Karpas-422 (cell line): ENCODE data around the gene STXBP4. TPM values are rescaled to one million over a fixed set of nuclear protein-coding genes. Genes with fewer than 3 reads are reported as not detected.

Source experiments
- DNase-seq: peaks from one replicate; pipeline ENCODE4 v3.0.0-alpha.2; 2015
- H2AFZ ChIP-seq: fragments of 200-600 bp; sonication (generic); 2 replicates; pipeline ENCODE4 v1.6.1; 2014; ENCODE audit warnings: antibody characterized with exemption, low read length, mixed read lengths
- H3K27ac ChIP-seq: fragments of 200-600 bp; sonication (generic); 2 replicates; pipeline ENCODE4 v1.5.1; 2014; ENCODE audit warnings: mild to moderate bottlenecking, low read length, moderate library complexity
- H3K27me3 ChIP-seq: fragments of 200-600 bp; sonication (generic); 2 replicates; pipeline ENCODE4 v1.6.1; 2014; ENCODE audit warnings: low read length, mixed read lengths
- H3K36me3 ChIP-seq: fragments of 200-600 bp; sonication (generic); 2 replicates; pipeline ENCODE4 v1.6.1; 2014; ENCODE audit warnings: low read length, mixed read lengths; ENCODE audit not compliant: insufficient read depth
- H3K4me1 ChIP-seq: fragments of 200-600 bp; sonication (generic); 2 replicates; pipeline ENCODE4 v1.6.1; 2014; ENCODE audit warnings: mild to moderate bottlenecking, low read length, mixed read lengths
- H3K4me2 ChIP-seq: fragments of 200-600 bp; sonication (generic); 2 replicates; pipeline ENCODE4 v1.6.1; 2014; ENCODE audit warnings: low read length, low read depth, mild to moderate bottlenecking; ENCODE audit not compliant: poor library complexity, severe bottlenecking
- H3K4me3 ChIP-seq: fragments of 200-600 bp; sonication (generic); 2 replicates; pipeline ENCODE4 v1.5.1; 2014; ENCODE audit warnings: mild to moderate bottlenecking, antibody characterized with exemption, low read length, mixed read lengths
- H3K79me2 ChIP-seq: fragments of 200-600 bp; sonication (generic); 2 replicates; pipeline ENCODE4 v1.6.1; 2014; ENCODE audit warnings: mild to moderate bottlenecking, low read length, mixed read lengths
- H3K9ac ChIP-seq: fragments of 200-600 bp; sonication (generic); 2 replicates; pipeline ENCODE4 v1.6.0; 2014; ENCODE audit warnings: low read length
- H3K9me2 ChIP-seq: fragments of 200-600 bp; sonication (generic), shearing (Covaris generic); replicated peaks from 2 replicates; pipeline ENCODE4 v1.6.0; 2014; ENCODE audit warnings: mild to moderate bottlenecking, low read length, moderate library complexity; ENCODE audit not compliant: insufficient read depth
- H3K9me3 ChIP-seq: fragments of 300-700, 200-600 bp; sonication (generic); 2 replicates; pipeline ENCODE4 v1.6.1; 2014; ENCODE audit warnings: low read length, mixed read lengths
- H4K20me1 ChIP-seq: fragments of 200-600 bp; sonication (generic); 2 replicates; pipeline ENCODE4 v1.6.1; 2014; ENCODE audit warnings: mild to moderate bottlenecking, antibody characterized with exemption, low read length, low read depth; ENCODE audit not compliant: insufficient read depth
- total RNA-seq: library from RNA; depleted of rRNA; stranded (reverse); fragments of >200 nt; shearing (Covaris generic); gene quantifications from 2 replicates; pipeline ENCODE4 v1.2.3, GENCODE V29; 2014; ENCODE audit warnings: low replicate concordance

STXBP4 gene
- total RNA-seq, 1 experiment from 2014 or later, result 6.6 TPM

DNA sequence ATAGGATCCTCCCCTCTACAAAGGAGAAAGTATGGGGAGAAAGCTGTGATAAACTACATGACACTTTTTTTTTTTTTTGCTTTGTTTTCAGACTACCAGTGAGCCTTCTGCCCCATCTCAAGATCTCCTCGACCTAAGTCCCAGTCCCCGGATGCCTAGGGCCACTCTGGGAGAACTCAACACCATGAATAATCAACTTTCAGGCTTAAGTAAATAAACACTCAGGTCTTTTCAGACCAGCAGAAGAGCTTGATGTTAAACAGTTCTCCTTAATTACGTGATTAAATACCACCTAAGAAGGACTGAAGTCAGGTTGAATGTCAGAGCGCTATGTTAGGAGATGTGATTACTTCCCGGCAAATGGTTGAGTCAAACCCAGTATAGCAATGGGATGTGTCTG is 31.5 kb upstream of the STXBP4 start:
- no peak overlapping the region for H3K27ac ChIP-seq
- H2AFZ ChIP-seq, result no peak overlapping the region
- no peak overlapping the region for H3K9ac ChIP-seq
- no peak overlapping the region for H3K4me3 ChIP-seq
- H3K9me2 ChIP-seq, result no peaks in the 10 kb centered on the region
- H3K4me1 ChIP-seq, result no peaks in the 10 kb centered on the region
- H4K20me1 ChIP-seq, result no peaks in the 10 kb centered on the region
- H3K4me2 ChIP-seq, result no peak overlapping the region
- H3K79me2 ChIP-seq, result no peaks in the 10 kb centered on the region
- H3K9me3 ChIP-seq, result no peaks in the 10 kb centered on the region
- H3K27me3 ChIP-seq, result no peaks in the 10 kb centered on the region
- DNase-seq, result no peak
- H3K36me3 ChIP-seq, result no peaks in the 10 kb centered on the region

GRCh38 chr17:54937426-54937825 is 31.1 kb upstream of the STXBP4 start:
- Histone ChIP-seq H3K27me3 (no peaks in the 10 kb centered on the region), H3K4me3 (no peak overlapping the region), H3K4me2 (no peak overlapping the region), H3K9ac (no peak overlapping the region), H2AFZ (no peak overlapping the region), H4K20me1 (no peaks in the 10 kb centered on the region), H3K9me2 (no peaks in the 10 kb centered on the region), H3K79me2 (no peaks in the 10 kb centered on the region), H3K4me1 (no peaks in the 10 kb centered on the region), H3K27ac (no peak overlapping the region), H3K9me3 (no peaks in the 10 kb centered on the region), H3K36me3 (no peaks in the 10 kb centered on the region)
- no peak for DNase-seq

GRCh38 chr17:54941285-54941684 is 27.3 kb upstream of the STXBP4 start:
- Histone ChIP-seq H3K27me3 (no peaks in the 10 kb centered on the region), H3K4me3 (no peak overlapping the region), H3K4me2 (no peak overlapping the region), H3K79me2 (no peaks in the 10 kb centered on the region), H3K9me3 (no peaks in the 10 kb centered on the region), H3K36me3 (no peaks in the 10 kb centered on the region), H3K27ac (no peak overlapping the region), H3K9ac (no peak overlapping the region), H2AFZ (no peak overlapping the region), H4K20me1 (no peaks in the 10 kb centered on the region), H3K4me1 (no peaks in the 10 kb centered on the region), H3K9me2 (no peaks in the 10 kb centered on the region)
- no peak for DNase-seq

DNA sequence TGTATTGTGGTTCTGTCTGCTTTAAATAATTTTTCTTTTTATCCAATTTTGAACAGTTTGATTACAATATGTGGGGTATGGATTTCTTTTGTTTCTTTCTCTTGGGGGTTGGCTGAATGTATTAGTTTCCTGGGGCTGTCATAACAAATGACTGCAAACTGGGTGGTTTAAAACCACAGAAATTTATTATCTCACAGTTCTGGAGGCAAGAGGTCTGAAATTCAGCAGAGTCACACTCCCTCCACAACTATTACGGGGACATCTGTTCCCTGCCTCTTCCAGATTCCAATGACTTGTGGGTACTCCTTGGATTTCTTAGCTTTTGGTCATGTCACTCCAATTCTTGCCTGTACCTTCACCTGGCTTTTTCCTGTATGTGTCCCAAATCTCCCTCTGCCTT is 23.8 kb upstream of the STXBP4 start:
- Histone ChIP-seq H3K27me3 (no peaks in the 10 kb centered on the region), H3K9ac (no peak overlapping the region), H4K20me1 (no peaks in the 10 kb centered on the region), H3K4me3 (no peak overlapping the region), H3K9me2 (no peaks in the 10 kb centered on the region), H2AFZ (no peak overlapping the region), H3K4me1 (no peaks in the 10 kb centered on the region), H3K79me2 (no peaks in the 10 kb centered on the region), H3K4me2 (no peak overlapping the region), H3K9me3 (no peaks in the 10 kb centered on the region), H3K27ac (no peak overlapping the region), H3K36me3 (no peaks in the 10 kb centered on the region)
- no peak for DNase-seq

- Histone ChIP-seq H3K27me3 (no peaks in the 10 kb centered on the region), H3K79me2 (no peaks in the 10 kb centered on the region), H3K4me2 (no peak overlapping the region), H4K20me1 (no peaks in the 10 kb centered on the region), H2AFZ (no peak overlapping the region), H3K9me3 (no peaks in the 10 kb centered on the region), H3K4me1 (no peaks in the 10 kb centered on the region), H3K4me3 (no peak overlapping the region), H3K27ac (no peak overlapping the region), H3K9me2 (no peaks in the 10 kb centered on the region), H3K36me3 (no peaks in the 10 kb centered on the region), H3K9ac (no peak overlapping the region)
- no peak for DNase-seq
These were observed 23.3 kb upstream of the STXBP4 start for GRCh38 chr17:54945231-54945630.

GRCh38 chr17:54945671-54946070 is 22.9 kb upstream of the STXBP4 start:
- no peak overlapping the region for H3K9ac ChIP-seq
- no peaks in the 10 kb centered on the region for H3K9me2 ChIP-seq
- no peaks in the 10 kb centered on the region for H3K79me2 ChIP-seq
- no peak for DNase-seq
- no peaks in the 10 kb centered on the region for H4K20me1 ChIP-seq
- no peaks in the 10 kb centered on the region for H3K27me3 ChIP-seq
- H3K4me3 ChIP-seq, result no peak overlapping the region
- no peaks in the 10 kb centered on the region for H3K4me1 ChIP-seq
- no peaks in the 10 kb centered on the region for H3K36me3 ChIP-seq
- H3K27ac ChIP-seq, result no peak overlapping the region
- no peak overlapping the region for H3K4me2 ChIP-seq
- no peak overlapping the region for H2AFZ ChIP-seq
- no peaks in the 10 kb centered on the region for H3K9me3 ChIP-seq

DNA sequence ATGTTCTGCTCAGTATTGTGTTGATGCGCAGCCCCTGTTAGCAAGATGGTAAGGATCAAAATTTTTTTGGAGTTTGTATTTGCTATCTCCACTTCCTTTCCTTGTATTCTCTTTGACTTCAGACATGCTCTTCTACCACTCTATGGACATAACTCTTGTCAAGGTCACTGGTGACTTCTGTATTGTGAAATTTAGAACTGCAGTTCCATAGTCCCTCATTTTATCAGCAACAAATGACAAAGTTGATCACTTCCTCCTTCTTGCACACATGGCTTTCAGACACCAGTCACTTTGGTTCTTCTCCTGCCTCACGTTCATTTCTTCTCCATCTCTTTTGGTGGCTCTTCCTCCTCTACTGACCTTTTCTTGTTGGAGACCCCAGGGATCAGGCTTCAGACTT is 21.2 kb upstream of the STXBP4 start:
- no peaks in the 10 kb centered on the region for H4K20me1 ChIP-seq
- H3K9me3 ChIP-seq, result no peaks in the 10 kb centered on the region
- no peak overlapping the region; the same call in 1 of the 2 replicates for H2AFZ ChIP-seq
- no peak overlapping the region for H3K4me3 ChIP-seq
- H3K79me2 ChIP-seq, result no peaks in the 10 kb centered on the region
- no peaks in the 10 kb centered on the region for H3K36me3 ChIP-seq
- H3K27ac ChIP-seq, result no peak overlapping the region
- no peak overlapping the region for H3K9ac ChIP-seq
- H3K27me3 ChIP-seq, result no peaks in the 10 kb centered on the region
- H3K4me1 ChIP-seq, result no peaks in the 10 kb centered on the region
- no peak overlapping the region for H3K4me2 ChIP-seq
- DNase-seq, result no peak
- H3K9me2 ChIP-seq, result no peaks in the 10 kb centered on the region

DNA sequence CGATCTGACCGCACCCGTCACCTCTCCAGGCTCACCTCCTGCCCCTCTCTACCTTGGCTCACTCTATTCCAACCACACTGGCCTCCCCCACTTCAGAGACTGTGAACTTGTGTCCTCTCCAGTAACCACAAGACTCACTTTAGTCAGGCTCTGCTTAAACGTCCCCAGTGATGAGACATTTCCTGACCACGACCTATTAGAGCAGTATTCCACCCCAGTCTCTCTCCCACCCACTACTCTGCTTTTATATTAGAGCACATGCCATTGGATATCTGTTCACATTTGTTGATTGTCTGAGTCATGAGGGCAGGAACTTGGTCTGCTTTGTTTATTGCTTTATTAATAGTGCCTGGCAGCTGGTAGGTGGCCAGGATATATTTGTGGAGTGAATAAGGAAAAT is 20.2 kb upstream of the STXBP4 start:
- DNase-seq, result no peak
- Histone ChIP-seq H3K79me2 (no peaks in the 10 kb centered on the region), H2AFZ (no peak overlapping the region), H3K9ac (no peak overlapping the region), H4K20me1 (no peaks in the 10 kb centered on the region), H3K27me3 (no peaks in the 10 kb centered on the region), H3K9me3 (no peaks in the 10 kb centered on the region), H3K36me3 (no peaks in the 10 kb centered on the region), H3K4me1 (no peaks in the 10 kb centered on the region), H3K9me2 (no peaks in the 10 kb centered on the region), H3K4me2 (no peak overlapping the region), H3K4me3 (no peak overlapping the region), H3K27ac (no peak overlapping the region)

DNA sequence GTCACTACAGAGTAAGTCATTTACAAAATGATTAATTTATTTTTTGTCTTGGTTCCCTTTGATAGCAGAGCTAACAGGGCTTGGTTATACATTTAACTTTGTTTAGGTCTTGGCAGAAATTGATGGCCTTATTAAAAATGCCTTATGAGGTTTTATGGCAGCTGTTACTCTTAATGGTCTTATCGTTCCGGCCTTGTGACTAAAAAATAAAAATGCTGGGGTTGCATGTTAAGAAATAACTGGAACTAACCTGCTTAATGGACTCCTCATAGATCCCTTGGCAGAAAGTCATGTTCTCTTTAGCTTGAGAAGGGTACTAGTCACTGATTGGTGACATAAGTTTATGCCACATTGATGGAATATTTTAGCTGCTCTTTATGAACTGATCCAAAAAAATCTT is 18.4 kb upstream of the STXBP4 start:
- Histone ChIP-seq H3K4me1 (no peaks in the 10 kb centered on the region), H3K27ac (no peak overlapping the region), H3K4me2 (no peak overlapping the region), H3K79me2 (no peaks in the 10 kb centered on the region), H4K20me1 (no peaks in the 10 kb centered on the region), H3K9ac (no peak overlapping the region), H3K9me2 (no peaks in the 10 kb centered on the region), H3K36me3 (no peaks in the 10 kb centered on the region), H3K27me3 (no peaks in the 10 kb centered on the region), H2AFZ (no peak overlapping the region), H3K9me3 (no peaks in the 10 kb centered on the region), H3K4me3 (no peak overlapping the region)
- DNase-seq, result no peak
